GM06990 (cell line): ENCODE results near the gene ARHGAP18.

Experiments
- DNase-seq: peaks from one replicate; pipeline ENCODE4 v3.0.0-alpha.2; 2011; ENCODE audit not compliant: insufficient read length; ENCODE audit errors: extremely low read depth
- H3K27me3 ChIP-seq: replicated peaks from 2 replicates; pipeline ENCODE4 v1.6.0; 2011; ENCODE audit warnings: low read length; ENCODE audit not compliant: control insufficient read depth, insufficient read depth
- H3K36me3 ChIP-seq: 2 replicates; pipeline ENCODE4 v1.5.1; 2011; ENCODE audit warnings: low read length; ENCODE audit not compliant: control insufficient read depth, insufficient read depth
- H3K4me3 ChIP-seq: replicated peaks from 2 replicates; pipeline ENCODE4 v1.5.1; 2011; ENCODE audit warnings: low read depth, mild to moderate bottlenecking, control low read depth, low read length
- TF ChIP-seq, protein P1 (sequence below): IDR thresholded peaks from 2 replicates; pipeline ENCODE4 v1.5.1; 2011; ENCODE audit warnings: low read length, control low read depth, mild to moderate bottlenecking, inconsistent platforms; ENCODE audit not compliant: insufficient read depth, poor library complexity, severe bottlenecking

Gene ARHGAP18

GRCh38 chr6:129534926-129535325 is 175.1 kb downstream of the ARHGAP18 start:
- DNase-seq = no peak
- Histone ChIP-seq H3K4me3 (no peak overlapping the region), H3K36me3 (no peaks in the 10 kb centered on the region), H3K27me3 (no peaks in the 10 kb centered on the region)
- TF ChIP-seq, protein P1, sequence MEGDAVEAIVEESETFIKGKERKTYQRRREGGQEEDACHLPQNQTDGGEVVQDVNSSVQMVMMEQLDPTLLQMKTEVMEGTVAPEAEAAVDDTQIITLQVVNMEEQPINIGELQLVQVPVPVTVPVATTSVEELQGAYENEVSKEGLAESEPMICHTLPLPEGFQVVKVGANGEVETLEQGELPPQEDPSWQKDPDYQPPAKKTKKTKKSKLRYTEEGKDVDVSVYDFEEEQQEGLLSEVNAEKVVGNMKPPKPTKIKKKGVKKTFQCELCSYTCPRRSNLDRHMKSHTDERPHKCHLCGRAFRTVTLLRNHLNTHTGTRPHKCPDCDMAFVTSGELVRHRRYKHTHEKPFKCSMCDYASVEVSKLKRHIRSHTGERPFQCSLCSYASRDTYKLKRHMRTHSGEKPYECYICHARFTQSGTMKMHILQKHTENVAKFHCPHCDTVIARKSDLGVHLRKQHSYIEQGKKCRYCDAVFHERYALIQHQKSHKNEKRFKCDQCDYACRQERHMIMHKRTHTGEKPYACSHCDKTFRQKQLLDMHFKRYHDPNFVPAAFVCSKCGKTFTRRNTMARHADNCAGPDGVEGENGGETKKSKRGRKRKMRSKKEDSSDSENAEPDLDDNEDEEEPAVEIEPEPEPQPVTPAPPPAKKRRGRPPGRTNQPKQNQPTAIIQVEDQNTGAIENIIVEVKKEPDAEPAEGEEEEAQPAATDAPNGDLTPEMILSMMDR = no peak
